Peyer's patch (tissue), 4 donors: ENCODE data around the gene LRRIQ1.

Experiments
- CTCF ChIP-seq, 6 experiments: fragments of 450-650 bp in 4 of 6; fragments of 200-600 bp in 2 of 6; sonication (generic) in 1 of 6; IDR thresholded peaks; one replicate each; pipeline ENCODE4 v1.5.1; 2017 to 2019; ENCODE audit warnings: antibody characterized with exemption in 6 of 6, mild to moderate bottlenecking in 3 of 6, moderate library complexity in 1 of 6
- POLR2A ChIP-seq, 2 donors: fragments of 450-650 bp; IDR thresholded peaks; one replicate each; pipeline ENCODE4 v1.5.1; 2017; ENCODE audit warnings: antibody characterized with exemption in 2 of 2, mild to moderate bottlenecking in 2 of 2, moderate library complexity in 2 of 2

GRCh38 chr12:85274315-85274651 is 238.1 kb downstream of the LRRIQ1 start:
- TF ChIP-seq CTCF (IDR thresholded peaks at IDR 0.05) (no peak), POLR2A (IDR thresholded peaks at IDR 0.05) (no peak)
